Stimulated activated CD4-positive, alpha-beta T cell treated with anti-CD3 and anti-CD28 coated beads, Interleukin-4, amount 100 ng/mL, for 1 hour (primary cell): Measurements from ENCODE around the gene BAZ2B.

Source experiments
- DNase-seq: peaks from one replicate; pipeline ENCODE4 v3.0.0-alpha.2; 2020

Gene BAZ2B

DNA sequence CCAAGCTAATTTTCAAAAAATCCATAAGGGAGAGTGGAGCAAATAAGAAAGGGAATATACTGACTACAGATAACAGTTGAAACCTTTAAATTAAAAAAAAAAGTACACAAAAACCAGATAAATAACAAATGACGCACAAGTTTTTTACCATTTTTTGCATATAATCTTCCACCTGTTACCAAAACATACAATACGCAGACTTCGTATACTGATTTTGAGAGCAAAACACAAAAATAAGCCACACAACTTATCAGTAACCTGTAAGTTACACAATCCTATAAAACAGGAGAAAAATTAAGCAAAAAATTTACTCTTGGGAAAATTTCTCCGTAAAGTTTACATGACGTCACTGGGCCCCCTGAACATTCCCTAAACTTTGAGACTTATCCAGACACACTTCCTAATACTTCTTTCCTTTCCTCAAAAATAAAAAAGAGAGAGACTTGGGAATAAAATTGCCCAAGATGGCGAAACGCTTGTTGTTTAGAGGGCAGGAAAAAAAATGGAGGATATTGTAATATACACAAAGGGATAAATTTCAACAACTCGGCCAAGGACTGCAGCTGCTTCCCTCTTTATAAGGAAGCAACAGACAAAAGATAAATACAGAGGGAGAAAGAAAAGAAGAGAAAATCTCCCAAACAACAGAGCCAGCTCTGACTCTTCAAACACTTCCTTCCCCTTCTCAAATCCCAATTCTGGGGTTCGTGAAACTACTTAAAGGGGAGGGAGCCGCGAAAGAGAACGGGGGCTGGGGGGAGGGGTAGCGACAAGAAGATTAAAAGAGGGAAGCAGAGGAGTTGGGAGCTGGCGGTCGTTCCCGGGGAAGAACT lies 1.6 kb downstream of the BAZ2B start:
- DNase-seq, result no peak

DNA sequence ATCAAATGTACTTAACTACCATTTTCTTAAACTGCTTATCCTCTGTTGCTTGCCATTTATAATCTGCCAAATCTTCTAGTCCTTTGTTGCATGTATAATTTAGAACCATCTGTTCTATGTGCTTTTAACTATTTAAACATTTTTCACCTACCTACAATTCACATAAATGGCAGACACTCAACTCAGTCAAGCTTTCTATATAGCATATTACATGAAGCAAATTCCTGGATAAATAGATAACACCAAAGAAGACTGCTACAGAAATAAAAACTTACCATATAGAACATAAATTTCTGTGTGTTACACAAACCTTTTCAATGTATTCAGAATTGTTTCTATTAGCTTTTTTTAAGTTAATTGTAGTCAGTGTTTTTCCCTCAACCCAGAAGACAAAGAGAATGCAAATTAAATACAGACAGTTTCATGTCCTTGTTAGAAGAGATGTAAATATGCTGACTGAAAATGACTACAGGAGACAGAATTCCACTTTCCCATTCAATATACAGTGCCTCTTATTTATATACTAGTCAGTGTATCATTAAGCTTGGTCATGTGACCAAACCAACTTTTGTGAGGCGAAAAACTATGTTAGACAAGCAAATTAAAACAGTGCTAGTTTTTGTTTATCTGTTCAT lies 2.6 kb downstream of the BAZ2B start:
- DNase-seq, result no peak

DNA sequence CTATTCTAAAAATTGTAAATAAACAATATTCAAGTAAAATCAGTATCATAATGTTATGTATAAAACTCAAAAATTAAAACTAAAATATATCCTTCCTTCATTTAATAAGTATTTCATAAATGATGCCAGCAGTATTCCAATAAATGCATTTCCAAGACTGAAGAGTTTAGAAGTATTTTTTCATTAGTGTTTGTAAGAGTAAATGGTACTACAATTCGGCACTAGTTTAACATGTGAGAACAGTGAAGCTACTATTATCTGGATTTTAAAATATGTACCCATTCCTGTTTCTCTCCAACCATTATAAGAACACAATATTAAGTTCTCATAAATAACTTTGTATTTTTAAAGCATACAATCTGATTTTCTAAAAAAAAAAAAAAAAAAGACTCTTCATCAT lies 3.3 kb downstream of the BAZ2B start:
- no peak for DNase-seq

DNA sequence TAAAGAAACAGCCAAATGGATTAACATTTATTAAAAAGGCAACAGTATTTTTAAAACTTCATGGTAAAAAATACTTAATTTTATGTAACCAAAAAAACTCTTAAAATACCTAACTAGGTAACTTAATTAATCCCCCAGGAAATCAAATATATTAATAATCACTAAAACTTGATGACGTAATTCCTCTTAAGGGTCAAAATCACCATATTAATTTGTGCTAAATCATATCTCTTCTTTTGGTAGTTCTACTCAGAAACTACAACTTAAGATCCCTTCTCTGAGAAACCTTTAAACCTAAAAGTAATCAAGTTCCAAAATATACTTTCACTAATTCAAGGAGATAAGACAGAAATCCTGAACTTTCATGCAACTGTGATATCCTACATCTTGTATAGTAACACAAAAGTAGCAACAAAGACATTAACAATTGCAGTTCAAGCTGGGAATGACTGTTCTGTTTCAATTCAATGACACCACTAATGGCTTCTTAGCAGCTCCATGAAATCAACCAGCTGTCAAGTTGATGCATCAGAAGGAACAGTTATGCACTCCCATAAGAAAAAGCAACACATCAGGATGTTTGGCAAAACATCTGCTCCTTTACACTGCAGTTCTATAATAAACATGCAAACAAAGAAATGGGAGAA lies 4.0 kb downstream of the BAZ2B start:
- DNase-seq, result no peak

DNA sequence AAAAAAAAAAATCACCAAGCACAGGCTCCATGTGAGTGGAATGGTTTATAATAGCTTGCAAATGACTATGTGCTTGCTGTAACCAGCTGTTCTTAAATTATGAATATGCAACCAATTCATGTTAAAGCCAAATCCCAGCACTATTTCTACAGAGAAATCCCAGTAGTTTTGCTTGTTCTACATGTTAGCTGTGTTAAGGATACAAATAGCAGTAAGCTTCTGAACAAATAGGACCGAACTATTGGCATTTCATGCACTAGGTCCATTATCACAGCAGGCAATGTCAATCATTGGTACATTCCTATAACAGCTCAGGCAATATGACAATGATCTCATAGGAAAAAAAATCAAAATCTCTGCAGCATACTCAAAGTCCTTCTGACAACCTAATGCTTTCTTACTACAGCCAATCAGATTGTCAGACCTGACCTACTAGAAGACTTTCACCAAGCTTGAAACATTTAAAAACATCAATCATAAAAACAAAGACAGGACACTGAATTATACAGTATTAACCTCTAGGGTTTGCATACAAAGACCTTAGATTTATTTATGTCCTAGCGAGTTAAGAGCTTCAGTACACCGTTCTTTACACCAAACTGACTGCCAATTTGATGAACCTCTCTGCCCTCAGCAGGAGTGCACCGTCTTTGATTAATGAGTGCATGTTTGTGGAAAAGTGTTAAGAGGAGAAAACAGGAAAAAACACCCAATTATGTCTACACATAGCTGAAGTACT lies 6.4 kb downstream of the BAZ2B start:
- DNase-seq, result no peak

DNA sequence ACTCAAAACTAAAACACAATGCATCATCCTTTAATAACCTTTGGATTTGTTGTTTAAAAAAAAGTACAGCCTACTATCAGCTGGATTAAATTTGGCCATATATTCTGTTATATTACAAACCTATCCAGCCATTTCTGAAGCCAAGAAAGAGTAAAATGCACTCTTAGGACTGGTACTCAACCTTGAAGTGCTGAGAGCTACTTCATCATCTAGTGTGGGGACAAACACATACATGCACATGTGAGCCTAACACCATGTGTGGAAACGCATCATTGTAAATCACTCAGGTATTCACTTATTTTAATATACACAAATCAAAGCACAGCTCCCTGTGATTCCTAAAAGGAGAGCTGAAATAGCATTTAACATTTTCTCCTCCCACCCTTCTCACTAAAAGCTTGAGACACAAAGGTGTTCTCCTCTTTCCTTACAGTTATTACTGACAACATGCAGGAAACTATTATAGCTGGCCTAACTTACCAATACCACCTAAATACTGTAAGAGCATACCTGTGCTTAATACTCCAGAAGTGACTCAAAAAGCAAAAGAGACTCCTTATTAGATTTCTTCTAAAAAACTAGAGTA lies 7.5 kb downstream of the BAZ2B start:
- no peak for DNase-seq

DNA sequence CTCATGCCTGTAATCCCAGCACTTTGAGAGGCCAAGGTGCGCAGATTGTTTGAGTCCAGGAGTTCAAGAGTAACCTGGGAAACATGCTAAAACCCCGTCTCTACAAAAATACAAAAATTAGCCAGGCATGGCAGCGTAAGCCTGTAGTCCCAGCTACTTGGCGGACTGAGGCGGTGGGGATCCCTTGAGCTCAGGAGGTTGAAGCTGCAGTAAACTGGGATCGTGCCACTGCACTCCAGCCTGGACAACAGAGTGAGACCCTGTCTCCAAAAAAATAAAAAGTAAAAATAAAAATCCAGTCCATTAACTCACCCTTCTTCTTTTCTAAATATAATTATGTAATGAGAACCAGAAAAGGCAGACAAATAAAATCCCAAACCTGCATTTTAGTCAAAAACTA lies 8.2 kb downstream of the BAZ2B start:
- DNase-seq, result no peak

DNA sequence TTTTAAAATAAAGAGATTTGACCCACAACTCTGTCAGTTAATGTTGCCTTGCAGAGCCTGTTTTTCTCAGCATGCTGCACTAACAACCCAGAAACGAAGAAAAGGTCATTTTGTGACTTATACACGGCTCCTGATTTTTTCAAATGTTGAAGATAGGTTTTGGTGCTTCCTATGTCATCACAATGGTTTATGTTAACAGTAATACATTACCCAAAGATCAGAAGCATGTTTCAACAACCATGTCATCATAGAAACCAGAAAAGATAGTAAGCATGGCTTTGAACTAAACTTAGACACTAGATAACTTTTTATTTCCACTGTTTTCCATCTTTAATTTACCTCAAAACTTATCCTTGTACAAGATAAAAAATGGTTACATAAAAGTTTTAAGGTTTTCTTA lies 10.1 kb downstream of the BAZ2B start:
- DNase-seq, result no peak

DNA sequence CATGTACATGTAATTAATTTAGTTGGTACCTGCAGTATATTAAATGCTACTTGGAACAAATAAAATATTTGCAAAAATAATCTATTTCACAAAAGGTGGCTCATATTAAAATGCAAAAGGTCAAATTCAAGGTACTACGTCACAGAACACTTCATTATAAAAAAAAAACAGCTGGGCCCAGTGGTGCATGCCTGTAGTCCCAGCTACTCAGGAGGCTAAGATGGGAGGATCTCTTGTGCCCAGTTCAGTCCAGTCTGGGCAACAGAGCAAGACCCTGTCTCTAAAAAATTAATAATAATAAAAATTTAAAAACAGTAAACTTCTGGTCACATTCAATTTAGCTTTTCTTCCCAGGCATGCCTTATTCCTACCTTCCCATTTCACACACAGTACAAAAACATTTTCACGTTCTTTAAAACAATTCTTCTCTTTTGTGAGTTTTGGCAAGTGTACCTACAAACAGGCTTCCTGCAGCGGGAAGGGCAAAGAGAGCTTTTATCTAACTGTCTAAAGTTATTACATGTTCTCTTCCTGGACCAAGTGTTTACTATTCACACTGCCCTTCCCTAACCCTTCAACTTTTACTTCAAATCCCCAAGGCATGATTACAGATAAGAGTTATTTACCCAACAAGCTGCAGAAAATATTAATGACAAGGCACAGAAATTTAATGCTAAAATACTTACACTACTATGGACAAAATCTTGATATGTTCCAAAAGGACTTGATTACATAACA lies 10.7 kb downstream of the BAZ2B start:
- DNase-seq, result no peak

DNA sequence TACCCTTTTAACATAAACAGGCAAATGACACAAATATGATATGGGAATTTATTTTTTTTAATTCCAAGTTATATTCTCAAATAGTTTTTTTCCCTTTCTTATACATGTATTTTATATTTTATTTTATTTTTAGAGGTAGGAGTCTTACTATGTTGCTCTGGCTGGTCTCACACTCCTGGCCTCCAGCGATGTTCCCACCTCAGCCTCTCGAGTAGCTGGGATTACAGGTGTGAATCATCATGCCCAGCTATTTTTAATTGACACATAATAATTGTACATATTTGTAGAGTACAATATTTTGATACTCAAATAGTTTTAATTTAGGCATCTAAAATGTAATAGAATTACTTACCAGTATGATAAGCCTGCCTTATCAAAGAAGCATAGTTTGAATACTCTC lies 12.2 kb downstream of the BAZ2B start:
- DNase-seq, result no peak

DNA sequence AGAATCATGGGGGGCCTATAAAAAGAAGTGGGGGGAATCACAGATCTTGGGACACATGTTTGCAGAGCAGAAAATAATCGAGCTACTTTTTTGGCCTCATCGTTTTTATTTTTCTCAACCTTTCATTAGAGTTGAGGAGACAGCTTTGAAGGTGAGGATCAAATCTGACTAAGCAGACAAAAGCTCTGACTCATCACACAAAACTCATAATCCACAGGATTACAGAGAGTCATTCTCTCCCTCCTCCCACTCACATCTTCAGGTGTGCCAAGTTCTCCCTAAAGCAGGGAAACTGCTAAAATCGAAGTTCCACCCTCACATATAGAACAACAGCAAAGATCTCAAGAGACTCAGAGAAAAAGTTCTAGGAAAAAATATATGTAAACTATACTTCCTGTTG lies 15.6 kb downstream of the BAZ2B start:
- no peak for DNase-seq

DNA sequence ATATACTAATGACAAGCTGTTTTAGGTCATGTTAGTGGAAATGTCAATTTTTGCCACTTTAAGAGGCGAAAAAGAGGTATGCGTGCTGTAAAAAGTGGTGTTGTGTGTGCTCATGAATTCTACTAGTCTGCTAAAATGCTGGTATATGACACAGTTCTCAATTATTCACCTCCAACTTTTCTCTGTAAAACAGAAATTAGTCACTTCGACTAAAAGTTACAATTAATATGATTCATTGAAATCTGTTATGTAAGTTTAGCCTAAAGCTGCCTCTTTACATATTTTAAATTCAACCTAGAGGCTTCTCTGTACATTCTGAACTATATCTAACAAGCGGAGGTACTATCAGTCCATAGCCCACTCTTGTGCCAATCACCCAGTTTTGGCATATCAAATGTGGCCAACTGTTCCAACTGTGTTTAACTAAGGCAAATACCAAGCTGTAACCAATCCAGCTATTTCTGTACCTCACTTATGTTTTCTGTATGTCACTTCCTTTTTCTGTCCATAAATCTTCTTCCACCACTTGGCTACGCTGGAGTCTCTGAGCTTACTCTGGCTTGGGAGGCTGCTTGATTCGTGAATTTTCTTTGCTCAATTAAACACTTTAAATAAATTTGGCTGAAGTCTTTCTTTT lies 20.8 kb downstream of the BAZ2B start:
- no peak for DNase-seq

DNA sequence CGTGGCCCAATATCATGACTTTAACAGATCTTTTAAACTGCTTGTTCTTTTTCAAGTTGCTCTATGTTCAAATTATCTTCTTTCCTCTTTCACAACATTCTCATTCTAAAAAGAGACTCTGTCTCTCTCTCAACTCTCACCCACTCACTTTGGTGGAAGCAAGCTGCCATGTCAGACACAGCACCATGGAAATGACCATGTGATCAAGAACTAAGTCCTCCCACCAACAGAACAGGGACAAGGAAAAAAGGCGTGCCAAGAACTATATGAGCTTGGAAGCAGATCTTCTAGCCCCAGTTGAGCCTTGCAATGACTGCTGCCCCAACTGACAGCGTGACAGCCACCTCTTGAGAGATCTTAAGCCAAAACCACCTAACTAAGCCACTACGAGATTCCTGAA lies 23.9 kb downstream of the BAZ2B start:
- DNase-seq, result no peak

DNA sequence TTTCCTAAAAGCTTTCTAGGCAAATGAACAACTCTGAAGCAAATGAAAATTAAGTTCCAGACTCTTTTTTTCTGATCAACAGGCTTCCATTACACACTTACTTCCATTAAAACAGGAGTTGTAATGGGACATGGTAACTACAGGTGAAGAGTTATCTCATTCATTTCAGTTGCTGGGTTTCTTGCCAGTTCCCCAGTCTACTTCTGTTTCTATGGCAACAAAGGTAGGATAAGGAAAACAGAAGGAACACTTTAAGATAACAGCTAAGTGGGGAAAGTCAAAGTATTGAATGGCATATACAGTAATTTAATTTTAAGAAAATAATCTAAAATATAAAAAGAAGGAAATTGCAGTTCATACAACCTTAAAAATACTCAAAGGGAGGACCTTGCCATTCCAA lies 25.1 kb downstream of the BAZ2B start:
- DNase-seq, result no peak

DNA sequence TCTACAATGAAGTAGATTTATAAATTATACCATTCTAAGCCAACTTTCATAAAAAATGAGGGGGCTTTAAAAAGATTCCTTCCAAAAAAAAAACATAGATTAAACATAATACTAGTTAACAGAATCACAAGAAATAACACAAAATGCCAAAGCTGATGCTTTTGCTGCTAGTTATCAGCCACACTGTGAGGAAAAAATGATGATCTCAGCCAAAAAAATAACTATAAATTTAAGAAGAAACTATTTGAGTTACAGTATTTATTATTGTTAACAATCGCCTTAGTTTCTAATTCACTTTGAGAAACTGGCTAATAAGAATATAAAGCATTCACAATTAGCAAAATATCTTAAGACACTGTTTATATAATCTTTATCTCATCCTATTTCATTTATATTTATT lies 27.1 kb downstream of the BAZ2B start:
- no peak for DNase-seq

DNA sequence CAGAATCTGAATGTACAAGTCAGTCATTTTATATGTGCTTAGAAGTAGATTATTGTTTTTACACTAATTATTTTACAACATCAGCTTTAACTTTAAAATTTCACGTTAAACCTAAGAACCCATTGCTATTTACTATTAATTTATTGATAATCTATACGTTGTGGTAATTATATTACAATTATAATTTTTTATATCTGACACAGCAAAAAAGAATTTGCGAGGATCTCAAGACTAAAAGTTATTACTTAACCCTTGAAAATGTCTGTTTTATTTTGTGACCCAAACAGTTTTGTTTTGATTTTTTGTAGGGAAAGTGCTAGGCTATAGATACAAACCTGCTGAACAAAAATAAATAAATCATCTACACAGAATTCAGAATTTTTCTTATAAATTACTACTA lies 30.3 kb downstream of the BAZ2B start:
- DNase-seq, result no peak

DNA sequence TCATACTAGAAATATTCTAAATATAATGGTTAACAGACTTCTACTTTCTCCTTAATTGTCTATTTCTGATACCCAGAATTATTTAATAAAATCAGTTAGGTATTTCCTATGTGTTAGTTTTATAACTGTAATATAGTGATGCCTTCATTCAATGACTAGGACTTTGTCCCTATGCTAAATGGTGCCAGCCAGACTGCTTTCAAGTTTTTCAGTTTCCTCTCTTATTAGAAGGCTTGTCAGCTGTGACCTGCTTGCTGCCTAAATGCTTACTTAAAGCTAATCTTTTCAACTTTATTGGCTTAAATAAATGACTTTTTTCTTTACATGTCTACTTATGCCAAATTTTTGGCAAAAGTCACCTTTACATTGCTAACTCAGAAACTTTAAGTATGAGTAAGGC lies 30.7 kb downstream of the BAZ2B start:
- DNase-seq, result no peak

DNA sequence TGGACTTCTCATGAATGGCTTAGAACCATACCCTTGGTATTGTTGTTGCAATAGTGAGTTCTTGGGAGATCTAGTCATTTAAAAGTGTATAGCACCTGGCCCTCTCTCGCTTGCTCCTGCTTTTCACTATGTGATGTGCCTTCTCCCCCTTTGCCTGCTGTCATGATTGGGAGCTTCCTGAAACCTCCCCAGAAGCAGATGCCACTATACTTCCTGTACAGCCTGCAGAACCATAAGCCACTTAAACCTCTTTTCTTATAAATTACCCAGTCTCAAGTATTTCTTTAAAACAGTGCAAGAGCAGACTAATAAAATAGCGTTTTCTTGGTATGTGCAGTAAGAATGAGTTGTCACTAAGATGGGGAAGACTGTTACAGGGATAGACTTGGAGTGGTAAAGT lies 31.6 kb downstream of the BAZ2B start:
- DNase-seq, result no peak

DNA sequence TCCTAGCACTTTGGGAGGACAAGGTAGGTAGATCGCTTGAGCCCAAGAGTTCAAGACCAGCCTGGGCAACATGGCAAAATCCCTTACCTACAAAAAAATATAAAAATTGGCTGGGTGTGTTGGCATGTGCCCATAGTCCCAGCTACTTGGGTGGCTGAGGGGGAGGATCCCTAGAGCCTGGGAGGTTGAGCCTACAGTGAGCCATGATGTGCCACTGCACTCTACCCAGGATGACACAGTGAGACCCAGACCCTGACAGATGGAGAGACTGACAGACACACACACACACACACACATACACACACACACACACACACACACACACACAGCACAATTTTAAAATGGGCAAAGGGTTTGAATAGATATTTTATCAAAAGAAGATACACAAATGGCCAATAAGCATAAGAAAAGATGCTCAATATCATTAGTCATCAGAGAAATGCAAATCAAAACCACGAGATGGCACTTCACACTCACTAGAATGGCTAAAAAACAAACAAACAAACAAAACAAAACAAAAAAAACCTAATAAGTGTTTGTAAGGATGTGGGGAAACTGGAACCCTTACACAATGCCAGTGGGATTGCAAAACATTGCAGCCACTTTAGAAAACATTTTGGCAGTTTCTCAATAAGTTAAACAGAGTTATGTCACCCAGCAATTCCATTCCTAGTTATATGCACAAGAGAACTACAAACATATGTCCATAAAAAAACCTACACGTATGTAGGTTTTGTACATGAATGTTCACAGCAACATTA lies 42.3 kb downstream of the BAZ2B start:
- no peak for DNase-seq

DNA sequence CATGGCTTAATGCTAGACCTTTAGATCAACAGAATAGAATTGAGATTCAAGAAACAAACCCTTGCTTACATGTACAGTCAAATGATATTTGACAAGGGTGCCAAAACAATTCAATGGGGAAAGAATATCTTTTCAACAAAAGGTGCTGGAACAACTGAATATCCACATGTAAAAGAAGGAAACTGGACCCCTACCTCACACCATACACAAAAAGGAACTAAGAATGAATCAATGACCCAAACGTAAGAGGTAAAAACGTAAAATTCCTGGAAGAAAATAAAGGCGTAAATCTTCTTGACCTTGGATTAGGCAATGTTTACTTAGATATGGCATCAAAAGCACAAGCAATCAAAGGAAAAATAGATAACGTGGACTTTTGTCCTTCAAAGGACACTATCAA lies 43.1 kb downstream of the BAZ2B start:
- DNase-seq, result no peak

DNA sequence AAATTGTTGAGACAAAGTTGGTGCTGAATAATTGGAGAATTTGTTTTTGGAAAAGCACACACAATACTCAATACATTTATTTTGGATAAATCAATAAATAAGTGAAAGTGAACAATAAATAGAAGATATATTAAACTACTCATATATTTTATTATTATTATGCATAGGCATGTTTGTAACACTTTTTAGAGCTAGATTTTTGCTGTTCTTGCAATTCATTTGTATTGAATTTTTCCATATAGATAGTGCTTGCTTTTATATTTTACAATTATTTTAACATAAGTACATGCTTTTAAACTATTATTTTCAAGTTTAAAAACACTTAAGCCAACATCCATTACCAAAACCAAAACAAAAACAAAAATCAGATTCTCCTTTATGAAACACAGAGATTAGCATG lies 43.9 kb downstream of the BAZ2B start:
- DNase-seq, result no peak
